Left lobe of liver (tissue), 2 donors: ENCODE measurements around the gene TASP1. TPM values are rescaled to one million over a fixed set of nuclear protein-coding genes. Genes with fewer than 3 reads are reported as not detected.
"Not testable (repeated sequence)": the region's sequence is repeated elsewhere in the genome, so short reads cannot be mapped to it uniquely, and the experiment has no call there.

Experiments used
- ATAC-seq: fragments of 200-7000 bp; cut with Tn5 transposase; one replicate; pipeline ENCODE4 v1.9.1; 2020; ENCODE audit warnings: mild to moderate bottlenecking, moderate library complexity
- DNase-seq: peaks from one replicate; pipeline ENCODE4 v3.0.0-alpha.2; 2020; ENCODE audit warnings: low spot score
- total RNA-seq: library from RNA; stranded (reverse); gene quantifications from one replicate; pipeline ENCODE4 v1.2.1, GENCODE V29; 2021
- donor health status: DM: no; HTN: no; CAD: no; lungs with moderate emphysema.
- donor health status: DM: no; HTN: yes; CAD: no.

TASP1 gene
- 5.1 TPM for total RNA-seq

GRCh38 chr20:13638496-13639149, at the start of gene TASP1:
TASP1 (minus strand) TSS chr20:13638932; CDS start chr20:13630078, 8,854 bp downstream.
- DNase-seq (peak; percentile 99), ATAC-seq (peak; percentile 99)

GRCh38 chr20:13687815-13688214, 49.1 kb upstream of the TASP1 start:
- ATAC-seq (no peak), DNase-seq (no peak)

GRCh38 chr20:13685623-13686022, 46.9 kb upstream of the TASP1 start:
- DNase-seq (no peak), ATAC-seq (no peak)

GRCh38 chr20:13684566-13685222, 46.0 kb upstream of the TASP1 start:
- ATAC-seq (no peak), DNase-seq (no peak)

GRCh38 chr20:13683833-13684232, 45.1 kb upstream of the TASP1 start:
- ATAC-seq (no peak), DNase-seq (no peak)

- ATAC-seq (peak; percentile 94), DNase-seq (no peak)
Observed at GRCh38 chr20:13681248-13682125, 42.8 kb upstream of the TASP1 start.

GRCh38 chr20:13678944-13679343, 40.2 kb upstream of the TASP1 start:
- DNase-seq = no peak
- ATAC-seq = no peak

GRCh38 chr20:13677241-13677640, 38.5 kb upstream of the TASP1 start:
- no peak for DNase-seq
- no peak for ATAC-seq

- no peak for ATAC-seq
- DNase-seq = no peak
Observed at GRCh38 chr20:13676682-13677081, 38.0 kb upstream of the TASP1 start.

GRCh38 chr20:13672690-13673089, 34.0 kb upstream of the TASP1 start:
- ATAC-seq (peak; percentile 24), DNase-seq (no peak)

- no peak for ATAC-seq
Observed at GRCh38 chr20:13671916-13672378, 33.2 kb upstream of the TASP1 start.

GRCh38 chr20:13671512-13671911, 32.8 kb upstream of the TASP1 start:
- DNase-seq = no peak
- ATAC-seq = no peak

More at GRCh38 chr20:13671916-13672378, 33.2 kb upstream of the TASP1 start:
- DNase-seq = no peak

- ATAC-seq = no peak
Observed at GRCh38 chr20:13670160-13670559, 31.4 kb upstream of the TASP1 start.

GRCh38 chr20:13665709-13666395, 27.1 kb upstream of the TASP1 start:
- DNase-seq (no peak), ATAC-seq (no peak)

More at GRCh38 chr20:13670160-13670559, 31.4 kb upstream of the TASP1 start:
- no peak for DNase-seq

- ATAC-seq = peak; percentile 40
Observed at GRCh38 chr20:13661070-13661685, 22.4 kb upstream of the TASP1 start.

GRCh38 chr20:13659288-13659687, 20.6 kb upstream of the TASP1 start:
- ATAC-seq = no peak
- DNase-seq = no peak

More at GRCh38 chr20:13661070-13661685, 22.4 kb upstream of the TASP1 start:
- DNase-seq = no peak

- not testable (repeated sequence) for DNase-seq
- ATAC-seq = peak; percentile 49
Observed at GRCh38 chr20:13658060-13658459, 19.3 kb upstream of the TASP1 start.

- ATAC-seq = peak; percentile 72
- no peak for DNase-seq
Observed at GRCh38 chr20:13656721-13657368, 18.1 kb upstream of the TASP1 start.

GRCh38 chr20:13654463-13655023, 15.8 kb upstream of the TASP1 start:
- ATAC-seq (no peak), DNase-seq (no peak)
